ENCODE measurements around the gene CGN. TPM values are rescaled to one million over a fixed set of nuclear protein-coding genes. Genes with fewer than 3 reads are reported as not detected.

CGN gene
- polyA plus RNA-seq, 1 experiment, result 0.31 TPM

DNA sequence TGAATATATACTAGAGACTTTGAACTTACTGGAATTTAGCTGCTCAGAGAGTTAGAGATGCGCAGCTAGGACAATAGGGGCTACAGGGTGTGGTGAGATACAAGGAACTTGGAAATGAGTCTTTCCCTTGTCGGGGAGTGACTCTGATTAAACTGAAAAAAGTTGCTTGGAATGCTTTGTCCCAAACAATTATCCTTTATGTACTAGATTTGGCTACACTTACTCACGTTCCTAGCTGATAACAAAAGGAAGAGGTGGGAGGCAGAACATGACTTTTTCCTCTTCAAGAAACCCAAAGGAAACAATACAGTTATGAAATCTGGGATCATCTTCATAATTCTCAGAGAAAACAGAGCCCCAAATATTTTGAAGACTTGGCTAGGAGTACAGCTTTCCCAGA lies 6.9 kb upstream of the CGN start:
- no peak for DNase-seq (ENCODE audit: low read depth, low spot score)
- Histone ChIP-seq H3K27me3 (ENCODE audit: control insufficient read depth, insufficient read depth, low read length) (no peaks in the 10 kb centered on the region), H3K4me3 (ENCODE audit: low read depth, low read length) (no peak overlapping the region), H3K9me3 (ENCODE audit: control insufficient read depth, insufficient read depth, low read length) (no peaks in the 10 kb centered on the region), H3K27ac (ENCODE audit: low read depth, low read length) (no peak overlapping the region)
- ChIA-PET CTCF (no interaction called here), POLR2A (interaction anchor here (1.2 kb wide), 1 partner anchor 33 kb away, joined by 4 read pairs; no protein-coding TSS in a partner anchor)
- TF ChIP-seq, protein P1, sequence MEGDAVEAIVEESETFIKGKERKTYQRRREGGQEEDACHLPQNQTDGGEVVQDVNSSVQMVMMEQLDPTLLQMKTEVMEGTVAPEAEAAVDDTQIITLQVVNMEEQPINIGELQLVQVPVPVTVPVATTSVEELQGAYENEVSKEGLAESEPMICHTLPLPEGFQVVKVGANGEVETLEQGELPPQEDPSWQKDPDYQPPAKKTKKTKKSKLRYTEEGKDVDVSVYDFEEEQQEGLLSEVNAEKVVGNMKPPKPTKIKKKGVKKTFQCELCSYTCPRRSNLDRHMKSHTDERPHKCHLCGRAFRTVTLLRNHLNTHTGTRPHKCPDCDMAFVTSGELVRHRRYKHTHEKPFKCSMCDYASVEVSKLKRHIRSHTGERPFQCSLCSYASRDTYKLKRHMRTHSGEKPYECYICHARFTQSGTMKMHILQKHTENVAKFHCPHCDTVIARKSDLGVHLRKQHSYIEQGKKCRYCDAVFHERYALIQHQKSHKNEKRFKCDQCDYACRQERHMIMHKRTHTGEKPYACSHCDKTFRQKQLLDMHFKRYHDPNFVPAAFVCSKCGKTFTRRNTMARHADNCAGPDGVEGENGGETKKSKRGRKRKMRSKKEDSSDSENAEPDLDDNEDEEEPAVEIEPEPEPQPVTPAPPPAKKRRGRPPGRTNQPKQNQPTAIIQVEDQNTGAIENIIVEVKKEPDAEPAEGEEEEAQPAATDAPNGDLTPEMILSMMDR (IDR thresholded peaks at IDR 0.05; ENCODE audit: low read depth, low read length), result no peak

GRCh38 chr1:151504759-151505158 lies 6.4 kb upstream of the CGN start:
- Histone ChIP-seq H3K27me3 (ENCODE audit: control insufficient read depth, insufficient read depth, low read length) (no peaks in the 10 kb centered on the region), H3K4me3 (ENCODE audit: low read depth, low read length) (no peak overlapping the region), H3K27ac (ENCODE audit: low read depth, low read length) (no peak overlapping the region), H3K9me3 (ENCODE audit: control insufficient read depth, insufficient read depth, low read length) (no peaks in the 10 kb centered on the region)
- no peak for DNase-seq (ENCODE audit: low read depth, low spot score)
- TF ChIP-seq, protein P1 (IDR thresholded peaks at IDR 0.05; ENCODE audit: low read depth, low read length), result no peak
- ChIA-PET CTCF (no interaction called here), POLR2A (interaction anchor here (1.2 kb wide), 1 partner anchor 32 kb away, joined by 4 read pairs; no protein-coding TSS in a partner anchor)

- no peak for DNase-seq (ENCODE audit: low read depth, low spot score)
- Histone ChIP-seq H3K4me3 (ENCODE audit: low read depth, low read length) (no peak overlapping the region), H3K9me3 (ENCODE audit: control insufficient read depth, insufficient read depth, low read length) (no peaks in the 10 kb centered on the region), H3K27me3 (ENCODE audit: control insufficient read depth, insufficient read depth, low read length) (peaks cover 5% of the 10 kb centered on the region), H3K27ac (ENCODE audit: low read depth, low read length) (no peak overlapping the region)
- CTCF ChIA-PET, result no interaction called here
- TF ChIP-seq, protein P1 (IDR thresholded peaks at IDR 0.05; ENCODE audit: low read depth, low read length), result no peak
- POLR2A ChIA-PET, result no interaction called here
These were observed 2.4 kb upstream of the CGN start for GRCh38 chr1:151508833-151509232.

- H3K27ac ChIP-seq (ENCODE audit: low read depth, low read length), result no peak overlapping the region
- TF ChIP-seq, protein P1 (IDR thresholded peaks at IDR 0.05; ENCODE audit: low read depth, low read length), result no peak
- ChIA-PET CTCF (no interaction called here), POLR2A (no interaction called here)
- H3K9me3 ChIP-seq (ENCODE audit: control insufficient read depth, insufficient read depth, low read length), result no peaks in the 10 kb centered on the region
- peaks cover 5% of the 10 kb centered on the region for H3K27me3 ChIP-seq (ENCODE audit: control insufficient read depth, insufficient read depth, low read length)
- no peak for DNase-seq (ENCODE audit: low read depth, low spot score)
- H3K4me3 ChIP-seq (ENCODE audit: low read depth, low read length), result no peak overlapping the region
These were observed 1.7 kb upstream of the CGN start for GRCh38 chr1:151509350-151510019.

DNA sequence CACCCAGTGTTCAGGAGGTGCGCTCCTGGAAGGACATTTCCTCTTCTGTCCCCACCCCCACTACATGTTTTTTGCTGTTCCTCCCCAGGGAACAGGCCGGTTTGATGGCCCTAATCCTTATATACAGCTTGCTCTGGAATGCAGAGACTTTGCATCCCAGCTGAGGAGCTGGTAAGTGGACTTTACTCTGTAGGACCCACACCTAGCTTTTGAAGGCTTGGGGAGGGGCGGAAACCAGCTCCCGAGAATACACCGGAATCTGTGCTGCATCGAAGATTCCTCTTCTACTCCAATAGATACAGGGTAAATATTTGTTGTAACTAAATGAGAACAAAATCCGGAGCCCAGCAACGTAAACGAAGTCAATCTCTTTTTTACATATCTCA lies 1.2 kb upstream of the CGN start:
- H3K4me3 ChIP-seq (ENCODE audit: low read depth, low read length), result no peak overlapping the region
- H3K27ac ChIP-seq (ENCODE audit: low read depth, low read length), result no peak overlapping the region
- H3K9me3 ChIP-seq (ENCODE audit: control insufficient read depth, insufficient read depth, low read length), result no peaks in the 10 kb centered on the region
- TF ChIP-seq, protein P1 (IDR thresholded peaks at IDR 0.05; ENCODE audit: low read depth, low read length), result no peak
- peaks cover 5% of the 10 kb centered on the region for H3K27me3 ChIP-seq (ENCODE audit: control insufficient read depth, insufficient read depth, low read length)
- POLR2A ChIA-PET, result no interaction called here
- no peak for DNase-seq (ENCODE audit: low read depth, low spot score)
- CTCF ChIA-PET, result interaction anchor here (1.3 to 1.6 kb wide), 3 partner anchors 11 to 84 kb away, joined by 3 to 4 read pairs (median 4); no protein-coding TSS in a partner anchor
